Thyroid gland (tissue), 4 donors: ENCODE measurements around the gene PCID2.

Experiments used
- CTCF ChIP-seq, 6 experiments: fragments of 200-600 bp in 3 of 6; fragments of 450-650 bp in 3 of 6; sonication (generic) in 3 of 6; IDR thresholded peaks; one replicate each; pipeline ENCODE4 v1.5.1; 2016 to 2019; ENCODE audit warnings: antibody characterized with exemption in 6 of 6, mild to moderate bottlenecking in 2 of 6, inconsistent platforms in 1 of 6, moderate library complexity in 1 of 6
- POLR2A ChIP-seq, 2 donors: fragments of 450-650 bp; IDR thresholded peaks; one replicate each; pipeline ENCODE4 v1.6.1; 2017; ENCODE audit warnings: antibody characterized with exemption in 2 of 2, mild to moderate bottlenecking in 2 of 2, moderate library complexity in 1 of 2

GRCh38 chr13:113129921-113130750, 78.3 kb downstream of the PCID2 start:
- TF ChIP-seq CTCF (IDR thresholded peaks at IDR 0.05) (no peak), POLR2A (IDR thresholded peaks at IDR 0.05) (no peak)
